ENCODE measurements around the gene NECTIN2.

DNA sequence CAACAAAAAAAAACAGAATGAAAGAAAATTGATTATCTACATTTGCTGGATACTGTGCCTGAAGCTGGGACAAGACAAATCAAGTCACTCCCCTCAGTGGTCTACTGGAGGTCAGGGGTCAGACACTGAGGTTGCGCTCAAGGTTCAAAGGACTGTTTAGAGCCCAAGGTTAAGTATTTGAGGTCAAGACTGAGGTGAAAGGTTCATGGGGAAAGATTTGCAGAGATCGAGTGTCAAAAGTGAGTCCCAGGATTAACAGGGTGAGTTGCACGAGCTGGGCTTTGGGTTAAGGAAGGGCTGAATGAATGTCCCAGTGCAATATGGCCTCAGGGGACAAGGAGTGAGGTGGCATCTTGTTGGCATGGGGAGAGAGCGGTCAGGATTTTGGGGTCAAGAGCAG is 41.6 kb downstream of the NECTIN2 start:
- no peak for TF ChIP-seq POLR2A (IDR thresholded peaks at IDR 0.05)
- no peak for TF ChIP-seq CTCF (IDR thresholded peaks at IDR 0.05)

Measured in right lobe of liver (tissue), 4 donors.